T-helper 2 cell (primary cell): ENCODE data around the gene LRRC45.

Source experiments
- DNase-seq, 5 experiments: peaks; one replicate each; pipeline versions ENCODE4 v3.0.0 to v3.0.0-alpha.2; 2012 to 2022

The LRRC45 gene

DNA sequence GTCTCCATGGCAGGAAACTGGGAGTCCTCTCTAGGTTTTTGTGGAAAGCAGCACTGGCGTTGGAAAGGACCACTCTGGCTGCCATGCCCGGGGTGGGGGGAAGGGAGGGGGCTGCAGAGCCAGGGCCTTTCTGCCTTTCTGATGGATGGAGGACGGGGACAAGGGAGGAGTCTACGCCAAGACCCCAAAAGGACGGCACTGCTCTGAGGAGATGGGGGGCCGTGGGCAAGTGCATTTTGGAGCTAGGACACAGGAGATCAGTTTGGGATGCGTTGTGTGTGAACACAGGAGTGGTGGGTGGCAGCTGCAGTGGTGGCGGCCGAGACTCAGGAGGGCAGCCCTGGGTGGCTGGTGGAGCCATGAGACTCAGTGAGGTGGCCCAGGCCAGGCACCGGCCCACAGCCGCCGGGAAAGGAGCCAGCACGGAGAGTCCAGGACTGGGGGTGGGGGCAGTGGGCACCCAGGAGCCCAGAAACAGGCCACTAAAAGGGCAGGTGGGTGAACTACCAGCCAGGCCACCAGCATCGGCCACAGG lies 2.5 kb upstream of the LRRC45 start:
- DNase-seq: no peak

DNA sequence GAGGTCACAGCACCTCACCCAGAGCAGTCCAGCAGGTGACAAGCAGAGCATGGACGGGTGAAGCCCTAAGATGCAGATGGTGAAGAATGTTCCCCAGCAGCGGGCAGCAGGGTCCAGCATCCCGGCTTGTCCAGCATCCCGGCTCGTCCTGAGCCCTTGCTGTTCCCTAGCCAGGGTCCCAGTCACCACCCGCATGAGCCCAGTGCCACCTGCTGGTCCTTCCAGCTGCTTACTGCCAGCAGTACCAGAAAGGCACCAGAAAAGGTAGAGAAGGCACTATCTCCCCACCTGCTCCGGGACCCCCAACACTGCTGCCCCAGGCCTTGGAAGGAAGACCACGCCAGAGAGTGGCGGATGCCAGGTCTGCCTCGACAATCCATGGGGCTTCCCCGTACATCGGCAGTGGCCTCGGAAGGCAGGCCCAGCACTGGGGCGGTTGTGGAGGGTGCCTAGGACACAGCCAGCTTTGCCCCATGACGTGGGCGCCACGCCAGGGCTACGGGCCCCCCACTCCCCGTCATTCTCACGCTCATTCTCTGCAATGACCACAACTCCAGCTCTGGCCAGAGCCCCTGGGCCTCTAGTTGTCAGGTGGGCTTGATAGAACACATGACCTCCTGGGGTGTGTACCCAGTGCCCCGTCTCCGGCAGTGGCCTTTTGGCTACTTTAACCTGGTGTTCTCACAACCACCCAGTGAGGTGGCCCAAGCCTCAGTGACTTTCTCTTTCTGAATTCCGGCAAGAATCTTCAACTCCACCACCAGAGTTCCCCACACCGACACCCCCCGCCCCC lies 1.8 kb upstream of the LRRC45 start:
- DNase-seq: peak in 3 of 5 experiments; percentile 35 to 66 (median 41)

DNA sequence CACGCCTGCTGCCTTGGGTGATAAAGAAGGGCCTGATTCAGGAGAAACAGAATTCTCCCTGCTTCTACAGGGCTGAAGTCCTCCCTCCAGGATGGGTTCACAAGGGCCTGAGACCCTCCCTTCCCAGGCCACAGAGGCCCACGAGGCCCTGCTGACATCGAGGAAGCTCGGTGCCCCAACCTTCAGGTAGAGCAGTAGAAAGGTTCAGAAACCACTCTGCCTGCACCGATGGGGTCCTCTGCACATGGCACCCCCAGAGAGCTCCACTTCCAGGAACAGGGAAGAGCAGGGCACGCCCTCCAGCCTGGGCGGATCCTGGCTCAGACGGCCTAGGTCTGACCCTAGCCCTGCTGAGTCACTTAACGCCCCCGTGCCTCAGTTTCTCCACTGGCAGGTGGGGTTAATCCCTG lies 1.2 kb upstream of the LRRC45 start:
- DNase-seq: no peak

DNA sequence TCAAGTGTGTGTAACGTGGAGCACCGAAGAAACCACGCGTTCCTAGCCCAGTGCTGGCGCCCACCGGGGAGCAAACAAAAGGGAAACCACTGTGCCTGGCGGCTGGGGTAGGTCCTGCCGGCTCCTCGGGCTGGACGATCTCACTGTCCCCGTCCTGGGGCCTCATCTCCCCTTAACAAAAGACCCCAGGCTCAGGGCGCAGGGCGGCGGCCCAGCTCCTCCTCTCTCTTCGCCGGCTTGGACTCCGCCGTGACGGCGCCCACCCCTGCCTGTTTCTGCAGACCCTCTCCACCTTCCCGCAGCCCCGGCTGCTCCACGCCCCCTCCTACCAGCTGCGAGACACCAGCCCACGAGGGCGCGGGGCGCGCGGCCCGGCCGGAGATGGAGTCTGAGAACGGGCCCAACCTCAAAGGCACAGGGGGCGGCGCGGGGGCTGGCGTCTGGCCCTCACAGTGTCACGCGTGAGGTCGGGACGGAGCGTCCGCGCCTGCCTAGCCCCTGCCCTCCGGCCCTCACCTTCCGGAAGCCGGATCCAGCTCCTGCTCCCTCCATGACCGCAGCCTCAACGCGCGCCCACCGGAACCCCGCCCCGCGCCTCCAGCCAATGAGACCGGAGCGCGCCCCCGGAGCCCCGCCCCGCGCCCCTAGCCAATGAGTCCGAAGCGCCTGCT lies 660 bp upstream of the LRRC45 start, which contains the start of gene CENPX:
Gene CENPX, minus strand, starts transcription at position 569 of the 671 bp plus-strand sequence. Its CDS starts 17 bp downstream, at position 552.
- DNase-seq: no peak

DNA sequence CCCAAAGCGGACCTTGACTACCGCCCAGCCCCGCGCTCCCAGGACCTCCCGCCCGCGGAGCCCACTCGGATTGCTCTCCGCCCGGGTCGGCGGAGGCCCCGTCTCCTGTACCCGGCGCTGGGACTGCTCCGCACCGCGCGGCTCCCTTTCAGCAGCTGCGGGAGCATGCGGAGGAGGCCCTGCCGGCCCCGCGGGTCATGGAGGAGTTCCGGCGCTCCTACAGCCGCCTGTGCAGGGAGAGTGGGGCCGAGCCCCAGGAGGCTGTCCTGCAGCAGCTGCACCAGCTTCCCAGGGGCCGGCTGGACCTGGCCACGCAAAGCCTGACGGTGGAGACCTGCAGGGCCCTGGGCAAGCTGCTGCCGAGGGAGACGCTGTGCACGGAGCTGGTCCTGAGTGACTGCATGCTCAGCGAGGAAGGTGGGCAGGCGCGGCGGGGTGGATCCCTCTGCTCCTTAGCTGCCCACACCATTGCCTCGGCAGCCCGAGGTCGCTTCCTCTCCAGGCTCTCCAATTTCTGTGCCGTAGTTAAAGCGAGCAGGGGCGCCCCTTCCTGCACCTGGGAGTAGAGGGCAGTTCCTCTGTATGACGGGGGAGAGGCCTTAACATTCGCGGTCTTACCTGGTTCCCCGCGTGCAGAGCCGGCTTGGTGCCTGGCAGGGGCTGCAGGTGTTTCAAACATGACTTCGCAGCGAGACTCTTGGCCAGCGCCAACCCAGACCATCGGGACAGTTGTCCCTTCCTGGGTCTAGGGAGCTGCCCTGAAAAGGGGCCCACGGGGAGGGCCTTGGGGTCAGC lies 539 bp downstream of the LRRC45 start:
- DNase-seq: peak in 2 of 5 experiments; percentile 10 to 35

DNA sequence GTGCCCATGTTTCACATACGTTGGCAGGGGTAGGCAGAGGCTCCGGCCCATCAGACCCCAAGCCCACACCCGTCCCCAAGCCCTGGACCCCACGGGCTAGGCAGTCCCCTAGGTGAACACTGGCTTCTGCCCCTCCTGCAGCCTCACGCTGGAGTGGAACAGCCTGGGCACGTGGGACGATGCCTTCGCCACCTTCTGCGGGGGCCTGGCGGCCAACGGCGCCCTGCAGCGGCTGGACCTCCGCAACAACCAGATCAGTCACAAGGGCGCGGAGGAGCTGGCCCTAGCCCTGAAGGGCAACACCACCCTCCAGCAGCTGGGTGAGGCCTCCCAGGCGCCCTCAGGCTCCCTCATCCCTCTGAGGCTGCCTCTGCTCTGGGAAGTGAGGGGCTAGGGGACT lies 1.8 kb downstream of the LRRC45 start:
- no peak for DNase-seq

DNA sequence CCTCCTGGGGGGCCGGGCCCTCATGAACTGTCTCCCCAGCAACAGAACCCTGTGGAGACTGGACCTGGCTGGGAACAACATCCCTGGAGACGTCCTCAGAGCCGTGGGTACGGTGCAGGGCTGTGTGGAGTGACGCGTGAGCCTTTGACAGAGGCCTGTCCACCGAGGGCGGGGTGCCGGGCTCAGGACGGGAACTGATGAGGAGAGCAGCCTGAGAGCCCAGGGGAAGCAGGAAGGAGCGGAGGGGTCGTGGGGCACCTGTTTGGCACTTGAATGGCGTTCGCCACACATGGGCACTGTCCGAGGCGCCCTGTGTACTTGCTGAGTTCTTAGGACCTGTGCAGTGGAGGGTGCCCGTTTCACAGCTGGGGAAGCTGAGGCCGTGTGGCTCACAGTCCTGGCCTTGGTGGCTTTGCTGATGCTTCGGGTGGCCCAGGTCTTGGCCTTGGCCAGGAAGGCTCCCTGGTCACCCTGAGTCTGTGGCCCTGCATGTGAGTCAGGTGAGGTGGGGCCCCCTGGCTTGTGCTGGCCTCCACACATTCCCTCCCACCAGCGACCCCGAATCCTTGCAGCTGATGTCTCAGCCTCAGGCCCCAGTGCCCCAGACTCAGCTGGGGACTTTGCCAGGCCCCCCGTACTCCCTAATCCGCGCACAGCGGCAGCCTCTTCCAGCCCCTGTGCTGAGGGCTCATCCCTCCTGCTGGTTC lies 2.4 kb downstream of the LRRC45 start:
- no peak for DNase-seq

DNA sequence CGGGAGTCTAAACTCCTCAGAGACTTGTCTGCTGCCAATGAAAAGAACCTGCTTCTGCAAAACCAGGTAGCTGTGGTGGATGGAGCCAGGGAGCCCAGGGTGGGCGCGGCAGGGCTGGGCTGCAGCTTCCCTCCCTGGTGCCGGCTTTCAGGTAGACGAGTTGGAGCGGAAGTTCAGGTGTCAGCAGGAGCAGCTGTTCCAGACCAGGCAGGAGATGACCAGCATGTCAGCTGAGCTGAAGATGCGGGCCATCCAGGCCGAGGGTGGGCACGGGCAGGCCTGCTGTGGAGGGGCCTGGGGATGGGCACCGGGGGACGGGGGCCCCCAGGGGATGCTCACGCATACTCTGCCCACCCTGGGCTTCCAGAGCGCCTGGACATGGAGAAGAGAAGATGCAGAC lies 5.1 kb downstream of the LRRC45 start:
- no peak for DNase-seq

DNA sequence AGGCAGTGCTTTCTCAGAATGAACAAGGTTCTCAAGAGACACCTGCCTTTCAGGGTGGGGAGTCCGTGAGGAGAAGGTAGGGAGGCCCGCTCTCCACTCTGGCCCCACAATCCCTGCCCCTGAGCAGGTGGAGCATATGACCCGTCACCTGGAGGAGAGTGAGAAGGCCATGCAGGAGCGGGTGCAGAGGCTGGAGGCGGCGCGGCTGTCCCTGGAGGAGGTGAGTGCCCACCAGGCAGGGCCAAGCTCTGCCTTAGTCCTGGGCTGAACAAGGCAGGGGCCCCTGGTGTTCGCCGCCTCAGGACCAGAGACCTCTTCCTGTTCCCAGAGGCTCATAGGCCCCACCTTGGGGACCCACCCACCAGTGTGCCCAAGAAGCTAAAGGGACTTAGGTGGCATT lies 5.9 kb downstream of the LRRC45 start:
- no peak for DNase-seq

DNA sequence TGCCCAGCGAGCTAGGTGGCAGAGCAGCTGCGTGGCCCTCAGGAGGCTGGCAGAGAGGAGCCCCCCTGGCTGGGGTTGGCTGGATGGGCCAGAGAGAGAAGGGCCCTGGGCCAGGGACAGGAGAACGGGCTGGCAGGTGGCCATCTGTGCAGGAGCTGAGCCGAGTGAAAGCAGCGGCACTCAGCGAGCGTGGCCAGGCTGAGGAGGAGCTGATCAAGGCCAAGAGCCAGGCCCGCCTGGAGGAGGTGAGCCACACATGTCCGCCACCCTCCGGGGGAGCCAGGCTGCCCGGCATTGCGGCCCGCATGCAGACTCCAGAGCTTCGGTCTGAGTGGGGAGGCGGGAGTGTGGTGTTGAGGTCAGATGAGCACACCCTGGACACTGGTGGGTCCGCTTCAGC lies 6.3 kb downstream of the LRRC45 start:
- no peak for DNase-seq

DNA sequence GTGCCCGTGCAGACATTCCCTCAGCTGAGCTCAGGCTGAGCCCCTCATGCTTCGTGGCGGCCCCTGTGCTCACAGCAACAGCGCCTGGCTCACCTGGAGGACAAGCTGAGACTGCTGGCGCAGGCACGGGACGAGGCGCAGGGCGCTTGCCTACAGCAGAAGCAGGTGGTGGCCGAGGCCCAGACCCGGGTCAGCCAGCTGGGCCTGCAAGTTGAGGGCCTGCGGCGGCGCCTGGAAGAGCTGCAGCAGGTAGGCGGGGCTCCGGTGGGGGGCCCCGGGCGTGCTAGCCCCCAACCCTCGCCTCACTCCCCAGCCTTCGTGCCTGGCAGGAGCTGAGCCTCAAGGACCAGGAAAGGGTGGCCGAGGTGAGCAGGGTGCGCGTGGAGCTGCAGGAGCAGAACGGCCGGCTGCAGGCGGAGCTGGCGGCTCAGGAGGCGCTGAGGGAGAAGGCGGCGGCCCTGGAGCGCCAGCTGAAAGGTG lies 6.9 kb downstream of the LRRC45 start:
- DNase-seq: no peak

DNA sequence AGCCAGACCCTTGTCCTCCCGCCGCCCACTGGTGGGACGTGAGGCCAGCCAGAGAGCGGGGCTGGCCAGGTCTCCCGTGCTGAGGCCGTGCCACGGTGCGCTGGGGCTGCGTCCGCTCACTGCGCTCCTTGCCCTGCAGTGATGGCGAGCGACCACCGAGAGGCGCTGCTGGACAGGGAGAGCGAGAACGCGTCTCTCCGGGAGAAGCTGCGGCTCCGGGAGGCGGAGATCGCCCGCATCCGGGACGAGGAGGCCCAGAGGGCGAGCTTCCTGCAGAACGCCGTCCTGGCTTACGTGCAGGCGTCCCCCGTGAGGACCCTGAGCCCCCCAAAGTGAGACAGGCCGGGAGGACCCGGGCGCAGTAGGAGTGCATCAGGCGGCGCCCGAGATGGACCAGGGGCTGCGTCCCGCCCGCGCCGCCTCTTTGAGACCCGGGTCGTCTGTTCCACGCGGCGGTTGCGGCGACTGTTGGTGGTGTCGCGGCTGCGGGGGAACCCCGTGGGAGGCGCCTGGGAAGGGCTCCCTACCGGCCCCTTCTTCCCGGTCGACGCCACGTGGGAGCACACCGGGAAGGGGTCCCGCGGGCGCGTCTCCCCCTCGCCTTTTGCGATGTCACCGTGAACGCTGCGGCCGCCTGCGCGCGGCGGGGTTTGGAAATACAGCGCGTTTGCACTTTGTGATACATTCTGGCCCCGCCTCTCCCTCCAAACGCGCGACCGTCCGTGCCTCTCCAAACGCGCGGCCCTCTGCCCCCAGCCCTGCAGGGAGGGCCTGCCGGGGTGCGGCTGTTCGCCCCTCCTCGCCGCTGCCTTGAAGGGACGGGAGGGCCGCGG lies 7.6 kb downstream of the LRRC45 start:
- peak; percentile 63 to 84 (median 72) for DNase-seq

DNA sequence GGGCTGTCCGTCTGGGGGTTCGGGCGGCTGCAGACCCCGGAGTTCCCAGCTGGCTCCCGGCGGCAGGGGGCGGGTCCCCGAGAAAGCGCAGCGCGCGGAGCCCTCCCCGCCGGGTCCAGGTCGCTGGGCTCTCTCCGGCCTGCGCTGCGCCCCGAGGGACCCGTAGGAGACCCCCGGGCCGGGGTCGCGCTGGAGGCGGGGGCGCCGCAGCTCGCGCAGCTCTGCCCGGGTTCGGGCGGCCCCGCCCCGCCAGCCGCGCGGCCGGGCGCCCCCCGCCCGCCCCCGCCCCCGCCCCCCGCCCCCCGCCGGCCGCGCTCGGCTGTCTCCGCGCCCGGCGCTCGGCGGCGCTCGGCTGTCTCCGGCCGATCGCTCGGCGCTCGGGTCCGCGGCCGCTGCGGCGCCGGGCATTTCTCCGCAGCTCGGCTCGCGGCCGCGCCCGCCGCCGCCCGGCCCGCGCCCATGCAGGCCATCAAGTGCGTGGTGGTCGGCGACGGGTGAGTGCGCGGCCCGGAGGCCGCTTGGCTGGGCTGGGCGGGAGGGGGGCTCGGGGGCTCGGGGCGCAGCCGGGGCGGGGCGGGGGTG lies 8.3 kb downstream of the LRRC45 start, which contains the start of gene RAC3:
Gene RAC3, plus strand, starts transcription at position 376 of the 582 bp plus-strand sequence. Its CDS starts 84 bp downstream, at position 460.
- DNase-seq: peak in 1 of 5 experiments; percentile 53

DNA sequence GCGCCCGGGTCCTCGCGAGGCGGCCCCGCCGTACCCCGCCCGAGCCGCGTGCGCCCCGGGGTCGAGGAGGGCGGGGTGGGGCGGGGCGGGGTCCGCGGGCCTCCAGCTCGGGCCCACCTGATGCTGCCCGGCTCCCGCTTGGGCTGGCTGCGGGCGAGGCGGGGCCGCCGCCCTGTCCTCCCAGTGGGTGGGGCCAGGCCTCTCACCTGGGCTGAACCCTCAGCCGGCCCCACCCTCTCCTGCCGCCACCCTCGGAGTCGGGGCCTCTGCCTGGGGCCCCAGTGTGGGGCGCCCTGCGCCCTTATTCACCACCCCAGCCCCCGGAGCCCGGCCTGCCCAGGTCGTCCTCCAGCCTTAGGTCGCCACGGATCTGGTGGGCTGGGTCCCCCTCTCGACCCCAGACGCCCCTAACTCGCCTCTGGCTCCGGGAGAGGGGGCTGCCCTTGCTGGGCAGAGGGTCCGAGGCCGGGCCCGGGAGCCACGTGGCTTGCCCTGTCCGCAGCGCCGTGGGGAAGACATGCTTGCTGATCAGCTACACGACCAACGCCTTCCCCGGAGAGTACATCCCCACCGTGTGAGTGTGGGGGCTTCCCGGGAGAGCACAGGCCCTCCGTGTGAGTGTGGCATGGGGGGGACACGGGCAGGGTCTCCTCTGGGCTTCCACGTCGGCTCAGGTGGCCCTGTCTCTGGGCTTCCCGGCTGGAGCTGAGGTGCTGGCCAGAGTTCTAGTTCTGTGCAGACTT lies 9.0 kb downstream of the LRRC45 start:
- peak in 2 of 5 experiments; percentile 30 to 38 for DNase-seq

DNA sequence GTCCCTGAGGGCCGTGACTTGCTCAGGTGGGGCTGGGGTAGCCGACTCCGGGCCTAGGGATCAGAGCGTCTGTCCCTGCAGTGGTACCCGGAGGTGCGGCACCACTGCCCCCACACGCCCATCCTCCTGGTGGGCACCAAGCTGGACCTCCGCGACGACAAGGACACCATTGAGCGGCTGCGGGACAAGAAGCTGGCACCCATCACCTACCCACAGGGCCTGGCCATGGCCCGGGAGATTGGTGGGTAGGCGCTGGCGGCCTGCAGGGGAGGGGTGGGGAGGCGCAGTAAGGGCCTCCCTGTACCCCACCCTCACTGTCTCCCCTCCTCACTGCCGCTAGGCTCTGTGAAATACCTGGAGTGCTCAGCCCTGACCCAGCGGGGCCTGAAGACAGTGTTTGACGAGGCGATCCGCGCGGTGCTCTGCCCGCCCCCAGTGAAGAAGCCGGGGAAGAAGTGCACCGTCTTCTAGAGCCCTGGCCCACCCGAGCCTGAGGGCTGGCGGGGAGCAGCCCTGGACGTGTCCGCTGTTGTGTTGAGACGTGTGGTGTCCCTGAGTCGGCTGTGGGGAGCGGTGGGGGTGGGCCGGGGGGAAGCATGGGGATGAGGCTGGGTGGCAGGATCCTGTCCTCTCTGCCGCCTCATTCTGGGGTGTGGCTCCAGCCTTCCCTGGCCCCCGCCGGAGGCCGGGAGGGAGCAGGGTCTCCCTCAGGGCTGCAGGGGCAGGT lies 10.4 kb downstream of the LRRC45 start:
- DNase-seq: no peak

DNA sequence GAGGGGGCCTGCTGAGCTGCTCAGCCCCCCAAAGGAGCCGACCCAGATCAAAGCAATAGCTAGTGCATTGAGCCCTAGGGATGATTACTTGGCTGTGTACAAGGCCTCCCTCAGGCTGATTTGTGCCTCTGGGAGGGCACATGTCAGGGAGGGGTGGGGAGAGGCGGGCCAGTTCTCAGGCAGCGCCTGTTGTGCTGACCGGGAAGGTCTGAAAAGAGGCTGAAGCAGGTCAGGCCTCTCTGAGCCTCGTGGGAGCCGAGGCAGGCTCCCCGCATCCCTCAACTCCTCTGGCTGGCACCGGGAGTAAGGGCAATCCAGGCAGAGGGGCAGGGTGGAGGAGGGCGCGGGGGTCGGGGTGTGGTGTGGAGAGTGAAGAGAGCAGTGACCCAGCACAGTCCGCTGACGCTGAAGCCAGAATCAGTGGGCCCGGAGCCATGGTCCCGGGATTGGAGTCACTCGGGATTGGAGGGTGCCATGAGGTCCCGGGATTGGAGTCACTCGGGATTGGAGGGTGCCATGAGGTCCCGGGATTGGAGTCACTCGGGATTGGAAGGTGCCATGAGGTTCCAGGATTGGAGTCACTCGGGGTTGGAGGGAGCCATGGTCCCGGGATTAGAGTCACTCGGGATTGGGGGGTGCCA lies 11.4 kb downstream of the LRRC45 start:
- no peak for DNase-seq

DNA sequence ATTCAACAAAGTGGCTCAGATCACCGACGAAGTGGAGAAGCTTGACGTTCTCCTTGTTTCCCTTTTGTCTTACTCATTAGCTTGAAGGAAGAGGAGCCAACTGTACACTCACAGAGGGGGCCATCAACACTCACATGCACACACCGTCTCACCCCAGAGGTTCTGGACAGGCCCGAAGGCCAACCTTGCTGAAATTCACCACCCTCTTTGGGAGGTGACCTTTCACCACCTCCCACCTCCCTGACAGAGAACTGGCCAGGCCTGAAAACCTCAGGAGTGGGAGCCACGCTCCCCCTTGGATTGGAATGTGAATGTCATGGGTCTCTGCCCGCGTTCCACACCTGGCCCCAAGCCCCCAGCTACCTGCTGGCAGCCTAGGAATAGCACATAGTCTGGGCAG lies 12.4 kb downstream of the LRRC45 start:
- no peak for DNase-seq

DNA sequence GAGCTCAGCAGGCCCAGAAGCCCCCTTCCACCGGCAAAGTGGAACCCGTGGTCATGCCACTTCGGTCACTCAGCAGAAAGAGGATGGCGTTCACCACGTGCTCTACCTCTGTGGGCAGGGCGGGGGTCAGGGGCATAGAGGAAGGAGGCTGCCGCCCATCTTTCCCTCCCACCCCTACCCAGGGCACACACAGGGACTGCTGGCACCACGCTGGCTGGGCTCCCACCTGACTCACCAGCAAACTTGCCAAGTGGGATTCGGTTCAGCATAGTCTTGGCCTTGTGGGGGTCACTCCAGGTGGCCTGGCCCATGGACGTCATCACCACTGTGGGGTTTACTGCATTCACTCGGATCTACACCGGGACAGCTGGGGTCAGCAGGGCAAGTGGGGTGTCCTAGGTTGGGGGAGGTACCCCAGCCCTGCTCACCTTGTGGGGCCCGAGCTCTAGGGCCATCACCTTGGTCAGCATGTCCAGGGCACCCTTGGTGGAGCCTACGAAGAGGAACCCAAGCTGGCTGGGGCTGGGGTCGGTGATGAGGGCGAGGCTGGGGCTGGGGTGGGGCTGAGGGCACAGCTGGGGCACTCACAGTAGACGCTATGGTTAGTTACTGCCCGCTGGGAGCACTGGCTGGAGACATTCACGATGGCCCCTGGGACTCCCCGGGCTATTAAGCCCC lies 13.0 kb downstream of the LRRC45 start:
- DNase-seq: no peak
